Prostate gland (tissue), 2 donors: ENCODE measurements around the gene ANTKMT. TPM values are rescaled to one million over a fixed set of nuclear protein-coding genes. Genes with fewer than 3 reads are reported as not detected.
"Not testable (repeated sequence)": the region's sequence is repeated elsewhere in the genome, so short reads cannot be mapped to it uniquely, and the experiment has no call there.

Experiments
- DNase-seq: peaks from one replicate; pipeline ENCODE4 v3.0.0-alpha.2; 2019; ENCODE audit warnings: low spot score
- H3K27ac ChIP-seq, 2 donors: fragments of 200-600 bp; sonication (generic); 2 replicates each; pipeline ENCODE4 v1.5.1; 2017 to 2019
- H3K27me3 ChIP-seq: fragments of 200-600 bp; sonication (generic); replicated peaks from 2 replicates; pipeline ENCODE4 v1.5.1; 2019; ENCODE audit not compliant: insufficient read depth
- H3K36me3 ChIP-seq, 2 donors: fragments of 200-600 bp; sonication (generic); 1 replicate in 1 of 2; 2 replicates in 1 of 2; pipeline versions ENCODE4 v1.5.1 to v1.8.1; 2017 to 2019
- H3K4me1 ChIP-seq: fragments of 200-600 bp; sonication (generic); replicated peaks from 2 replicates; pipeline ENCODE4 v1.5.1; 2019
- H3K4me3 ChIP-seq, 2 donors: fragments of 200-600 bp; sonication (generic); 2 replicates each; pipeline ENCODE4 v1.5.1; 2017 to 2019
- H3K9me3 ChIP-seq: fragments of 200-600 bp; sonication (generic); 2 replicates; pipeline ENCODE4 v1.5.1; 2017
- POLR2A ChIP-seq: fragments of 450-650 bp; IDR thresholded peaks from one replicate; pipeline ENCODE4 v1.6.1; 2016; ENCODE audit warnings: antibody characterized with exemption, mild to moderate bottlenecking
- POLR2AphosphoS5 ChIP-seq: sonication (generic); formaldehyde crosslinking; IDR thresholded peaks from one replicate; pipeline ENCODE4 v1.6.1; 2017; ENCODE audit warnings: antibody characterized with exemption
- WGBS: methylation state at CpG from one replicate; pipeline ENCODE4 v1.1.5; 2018; 5-methylcytosine and 5-hydroxymethylcytosine counted together
- intact Hi-C: fragments of 100-400 bp; cut with DNase I; formaldehyde crosslinking; loops from one replicate; pipeline ENCODE4 v1.14.2; 2022
- total RNA-seq, 2 donors: library from RNA; depleted of rRNA; stranded (reverse); fragments of >200 nt; gene quantifications; one replicate each; pipeline ENCODE4 v1.1.0, GENCODE V29; 2016
- TF ChIP-seq, protein P1 (sequence below), 4 experiments: fragments of 200-600 bp in 2 of 4; fragments of 450-650 bp in 2 of 4; sonication (generic) in 2 of 4; IDR thresholded peaks; 1 replicate in 3 of 4; 2 replicates in 1 of 4; pipeline ENCODE4 v1.5.1; 2016 to 2019; ENCODE audit warnings: antibody characterized with exemption in 4 of 4, mild to moderate bottlenecking in 2 of 4, moderate library complexity in 2 of 4

Gene ANTKMT
- total RNA-seq, 2 donors from 2014 or later, result 55.3 to 73.1 TPM

- H3K36me3 ChIP-seq, result no peaks in the 10 kb centered on the region
- no peak for DNase-seq
- peak overlapping the region; percentile 93 to 94 for H3K4me3 ChIP-seq
- intact Hi-C loops, result no loop called here
- WGBS, result 38% methylated on average over 35 of the region's 38 CpGs
- no peaks in the 10 kb centered on the region for H3K27me3 ChIP-seq
- H3K27ac ChIP-seq, result peak overlapping the region; percentile 78 to 84
- no peaks in the 10 kb centered on the region for H3K9me3 ChIP-seq
- no peak for TF ChIP-seq POLR2AphosphoS5
- TF ChIP-seq, protein P1, sequence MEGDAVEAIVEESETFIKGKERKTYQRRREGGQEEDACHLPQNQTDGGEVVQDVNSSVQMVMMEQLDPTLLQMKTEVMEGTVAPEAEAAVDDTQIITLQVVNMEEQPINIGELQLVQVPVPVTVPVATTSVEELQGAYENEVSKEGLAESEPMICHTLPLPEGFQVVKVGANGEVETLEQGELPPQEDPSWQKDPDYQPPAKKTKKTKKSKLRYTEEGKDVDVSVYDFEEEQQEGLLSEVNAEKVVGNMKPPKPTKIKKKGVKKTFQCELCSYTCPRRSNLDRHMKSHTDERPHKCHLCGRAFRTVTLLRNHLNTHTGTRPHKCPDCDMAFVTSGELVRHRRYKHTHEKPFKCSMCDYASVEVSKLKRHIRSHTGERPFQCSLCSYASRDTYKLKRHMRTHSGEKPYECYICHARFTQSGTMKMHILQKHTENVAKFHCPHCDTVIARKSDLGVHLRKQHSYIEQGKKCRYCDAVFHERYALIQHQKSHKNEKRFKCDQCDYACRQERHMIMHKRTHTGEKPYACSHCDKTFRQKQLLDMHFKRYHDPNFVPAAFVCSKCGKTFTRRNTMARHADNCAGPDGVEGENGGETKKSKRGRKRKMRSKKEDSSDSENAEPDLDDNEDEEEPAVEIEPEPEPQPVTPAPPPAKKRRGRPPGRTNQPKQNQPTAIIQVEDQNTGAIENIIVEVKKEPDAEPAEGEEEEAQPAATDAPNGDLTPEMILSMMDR (IDR thresholded peaks at IDR 0.05), result no peak
- no peak for TF ChIP-seq POLR2A
- no peaks in the 10 kb centered on the region for H3K4me1 ChIP-seq
These were observed 18.9 kb downstream of the ANTKMT start for GRCh38 chr16:739560-740458.

- Histone ChIP-seq H3K9me3 (no peaks in the 10 kb centered on the region), H3K4me3 (peak overlapping the region; percentile 93 to 94), H3K36me3 (no peaks in the 10 kb centered on the region), H3K27me3 (no peaks in the 10 kb centered on the region), H3K4me1 (no peaks in the 10 kb centered on the region), H3K27ac (peak overlapping the region; percentile 78 to 84)
- intact Hi-C loops, result no loop called here
- DNase-seq, result no peak
- WGBS, result under 1% methylated on average over 21 of the region's 22 CpGs
- TF ChIP-seq POLR2A, result no peak
- no peak for TF ChIP-seq POLR2AphosphoS5
- TF ChIP-seq, protein P1 (IDR thresholded peaks at IDR 0.05), result no peak
These were observed 19.5 kb downstream of the ANTKMT start for GRCh38 chr16:740459-740763.

- TF ChIP-seq POLR2AphosphoS5, result peak; percentile 98
- TF ChIP-seq, protein P1 (IDR thresholded peaks at IDR 0.05), result peak; percentile 97 to 100 (median 99)
- TF ChIP-seq POLR2A, result peak; percentile 75
- no peaks in the 10 kb centered on the region for H3K4me1 ChIP-seq
- intact Hi-C loops, result no loop called here
- peak within 1 kb of the TSS; percentile 78 to 84 for H3K27ac ChIP-seq
- peak within 1 kb of the TSS; percentile 93 to 94 for H3K4me3 ChIP-seq
- under 1% methylated on average over 36 of the region's 79 CpGs for WGBS
- H3K27me3 ChIP-seq, result no peaks in the 10 kb centered on the region
- H3K36me3 ChIP-seq, result no peaks in the 10 kb centered on the region
- no peaks in the 10 kb centered on the region for H3K9me3 ChIP-seq
- DNase-seq, result peak; percentile 78
These were observed 20.0 kb downstream of the ANTKMT start, which contains the start of gene CIAO3 for GRCh38 chr16:740764-741505. Gene CIAO3, minus strand, starts transcription at chr16:740997. Its CDS starts 12 bp downstream, at chr16:740985.

GRCh38 chr16:741986-742629, 21.2 kb downstream of the ANTKMT start:
- Histone ChIP-seq H3K27me3 (no peaks in the 10 kb centered on the region), H3K4me1 (no peaks in the 10 kb centered on the region), H3K9me3 (no peaks in the 10 kb centered on the region), H3K36me3 (no peaks in the 10 kb centered on the region), H3K4me3 (no peak overlapping the region), H3K27ac (no peak overlapping the region)
- WGBS, result 86% methylated on average over 15 of the region's 15 CpGs
- intact Hi-C loops, result no loop called here
- DNase-seq, result no peak
- TF ChIP-seq POLR2AphosphoS5 (no peak), POLR2A (no peak)
- TF ChIP-seq, protein P1 (IDR thresholded peaks at IDR 0.05), result no peak

GRCh38 chr16:742894-743293, 21.9 kb downstream of the ANTKMT start:
- H3K36me3 ChIP-seq, H3K9me3 ChIP-seq, intact Hi-C loops, H3K27ac ChIP-seq, H3K4me3 ChIP-seq, H3K4me1 ChIP-seq, H3K27me3 ChIP-seq, DNase-seq: not testable (repeated sequence)
- WGBS, result 84% methylated on average over 14 of the region's 14 CpGs
